Sigmoid colon (tissue), 4 donors: ENCODE results near the gene ARSG.

Source experiments
- CTCF ChIP-seq, 4 experiments: fragments of 450-650 bp in 3 of 4; fragments of 200-600 bp in 1 of 4; IDR thresholded peaks; one replicate each; pipeline ENCODE4 v1.5.1; 2016 to 2019; ENCODE audit warnings: antibody characterized with exemption in 4 of 4, mild to moderate bottlenecking in 3 of 4, moderate library complexity in 2 of 4
- EP300 ChIP-seq, 4 donors: sonication (generic); formaldehyde crosslinking; IDR thresholded peaks; one replicate each; pipeline ENCODE4 v1.6.1; 2017; ENCODE audit warnings: antibody characterized with exemption in 4 of 4
- POLR2A ChIP-seq, 2 donors: fragments of 450-650 bp; IDR thresholded peaks; one replicate each; pipeline ENCODE4 v1.6.1; 2016; ENCODE audit warnings: antibody characterized with exemption in 2 of 2, mild to moderate bottlenecking in 2 of 2, moderate library complexity in 2 of 2
- POLR2AphosphoS5 ChIP-seq, 4 donors: sonication (generic); formaldehyde crosslinking; IDR thresholded peaks; one replicate each; pipeline ENCODE4 v1.6.1; 2017; ENCODE audit warnings: antibody characterized with exemption in 4 of 4

- TF ChIP-seq POLR2A (IDR thresholded peaks at IDR 0.05), result no peak
- TF ChIP-seq CTCF (IDR thresholded peaks at IDR 0.05), result no peak
- TF ChIP-seq POLR2AphosphoS5 (IDR thresholded peaks at IDR 0.05), result no peak
- no peak for TF ChIP-seq EP300 (IDR thresholded peaks at IDR 0.05)
Observed at GRCh38 chr17:68353111-68353521, 61.8 kb downstream of the ARSG start.
